ENCODE measurements around the gene PAK6. TPM values are rescaled to one million over a fixed set of nuclear protein-coding genes. Genes with fewer than 3 reads are reported as not detected.

PAK6 gene
- total RNA-seq, 2 donors from 2014 or later: 7.7 to 9.1 TPM

DNA sequence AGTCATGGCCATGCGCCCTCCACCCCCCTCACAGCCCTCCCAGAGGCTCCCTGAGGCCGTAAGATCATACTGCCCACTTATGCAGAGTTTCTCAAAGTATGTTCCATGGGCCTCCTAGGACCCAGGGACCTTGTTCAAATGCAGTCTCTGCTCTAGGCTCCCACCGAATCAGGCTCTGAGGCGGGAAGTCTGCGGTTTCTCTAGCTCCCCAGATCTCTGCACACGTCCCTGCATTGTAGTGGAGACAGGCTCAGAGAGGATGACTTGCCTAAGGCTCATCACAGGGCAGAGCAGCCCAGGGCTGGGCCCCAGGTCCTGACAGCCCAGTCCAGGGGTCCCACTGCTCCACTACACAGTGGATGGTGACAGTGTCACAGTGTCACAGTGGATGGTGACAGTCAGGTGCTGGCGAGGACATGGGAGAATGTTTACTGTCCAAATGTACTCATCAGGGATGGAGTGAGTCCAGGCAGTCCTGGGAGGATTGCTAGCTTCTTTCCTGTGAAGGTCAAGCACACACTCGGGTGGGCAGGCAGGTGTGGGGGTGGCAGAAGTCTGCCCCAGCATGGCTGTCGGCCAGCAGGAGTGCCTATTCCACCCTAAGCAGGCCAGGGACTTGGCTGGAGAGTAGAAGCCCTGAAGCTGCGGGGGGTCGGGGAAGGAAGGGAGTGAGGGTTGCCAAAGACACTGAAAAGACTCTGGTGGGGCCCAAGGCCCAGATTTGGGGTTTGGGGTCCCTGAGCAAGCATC lies 31.6 kb downstream of the PAK6 start:
- Mint-ChIP-seq H3K27ac (no peak overlapping the region), H3K27me3 (ENCODE audit: insufficient read depth) (no peaks in the 10 kb centered on the region), H3K4me3 (no peak overlapping the region), H3K36me3 (ENCODE audit: low read depth) (peaks cover 10% of the 10 kb centered on the region), H3K4me1 (peaks cover 9% of the 10 kb centered on the region), H3K9me3 (no peaks in the 10 kb centered on the region)
- WGBS, 2 experiments (ENCODE audit: insufficient coverage in 1 of 2, insufficient read length in 1 of 2): 87 to 93% methylated on average over 9 to 11 of the region's 11 CpGs
- no peak for DNase-seq
- Histone ChIP-seq H3K27me3 (ENCODE audit: control insufficient read depth, insufficient read depth, low read length, poor library complexity, severe bottlenecking) (no peaks in the 10 kb centered on the region), H3K4me1 (ENCODE audit: control insufficient read depth, insufficient read depth, low read length) (peaks cover 3% of the 10 kb centered on the region), H3K27ac (ENCODE audit: low read depth, low read length) (no peak overlapping the region), H3K36me3 (ENCODE audit: control insufficient read depth, insufficient read depth, low read length) (no peaks in the 10 kb centered on the region), H3K9ac (ENCODE audit: extremely low read depth, low read length, poor library complexity, severe bottlenecking) (no peak overlapping the region), H3K4me3 (ENCODE audit: low read length) (no peak overlapping the region), H3K9me3 (ENCODE audit: control insufficient read depth, low read length) (no peaks in the 10 kb centered on the region)
- TF ChIP-seq, protein P1, sequence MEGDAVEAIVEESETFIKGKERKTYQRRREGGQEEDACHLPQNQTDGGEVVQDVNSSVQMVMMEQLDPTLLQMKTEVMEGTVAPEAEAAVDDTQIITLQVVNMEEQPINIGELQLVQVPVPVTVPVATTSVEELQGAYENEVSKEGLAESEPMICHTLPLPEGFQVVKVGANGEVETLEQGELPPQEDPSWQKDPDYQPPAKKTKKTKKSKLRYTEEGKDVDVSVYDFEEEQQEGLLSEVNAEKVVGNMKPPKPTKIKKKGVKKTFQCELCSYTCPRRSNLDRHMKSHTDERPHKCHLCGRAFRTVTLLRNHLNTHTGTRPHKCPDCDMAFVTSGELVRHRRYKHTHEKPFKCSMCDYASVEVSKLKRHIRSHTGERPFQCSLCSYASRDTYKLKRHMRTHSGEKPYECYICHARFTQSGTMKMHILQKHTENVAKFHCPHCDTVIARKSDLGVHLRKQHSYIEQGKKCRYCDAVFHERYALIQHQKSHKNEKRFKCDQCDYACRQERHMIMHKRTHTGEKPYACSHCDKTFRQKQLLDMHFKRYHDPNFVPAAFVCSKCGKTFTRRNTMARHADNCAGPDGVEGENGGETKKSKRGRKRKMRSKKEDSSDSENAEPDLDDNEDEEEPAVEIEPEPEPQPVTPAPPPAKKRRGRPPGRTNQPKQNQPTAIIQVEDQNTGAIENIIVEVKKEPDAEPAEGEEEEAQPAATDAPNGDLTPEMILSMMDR (conservative IDR thresholded peaks at IDR 0.05): no peak

DNA sequence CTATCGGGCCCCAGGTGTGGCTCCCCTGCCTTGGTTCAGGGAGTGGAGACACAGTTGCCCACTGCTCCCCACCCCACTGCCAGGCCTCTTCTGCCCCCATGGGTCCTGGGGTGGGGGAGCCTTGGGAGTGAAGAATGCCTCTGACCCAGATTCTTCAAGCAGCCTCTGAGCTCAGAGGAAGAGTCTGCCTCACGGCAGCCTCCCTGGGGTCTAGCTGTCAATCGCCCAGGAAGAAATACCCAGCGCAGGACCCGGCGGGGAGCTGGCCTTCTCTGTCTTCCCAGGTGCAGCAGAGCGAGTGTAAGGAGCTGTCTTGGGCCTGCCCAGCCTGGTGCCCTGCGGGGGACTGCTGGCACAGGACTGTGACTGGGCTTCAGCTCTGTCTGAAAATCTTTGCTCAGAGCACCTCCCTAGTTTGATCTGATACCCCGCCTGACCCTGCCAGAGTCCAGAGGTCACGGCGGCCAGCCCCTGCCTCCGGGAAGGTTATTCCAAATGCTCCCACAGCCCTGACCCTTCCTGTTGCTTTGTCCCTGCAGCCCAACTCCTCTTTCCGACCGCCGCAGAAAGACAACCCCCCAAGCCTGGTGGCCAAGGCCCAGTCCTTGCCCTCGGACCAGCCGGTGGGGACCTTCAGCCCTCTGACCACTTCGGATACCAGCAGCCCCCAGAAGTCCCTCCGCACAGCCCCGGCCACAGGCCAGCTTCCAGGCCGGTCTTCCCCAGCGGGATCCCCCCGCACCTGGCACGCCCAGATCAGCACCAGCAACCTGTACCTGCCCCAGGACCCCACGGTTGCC lies 33.0 kb downstream of the PAK6 start:
- DNase-seq: no peak
- H3K4me3 Mint-ChIP-seq: no peak overlapping the region
- no peaks in the 10 kb centered on the region for H3K9me3 ChIP-seq (ENCODE audit: control insufficient read depth, low read length)
- TF ChIP-seq, protein P1 (conservative IDR thresholded peaks at IDR 0.05): no peak
- no peak overlapping the region for H3K4me3 ChIP-seq (ENCODE audit: low read length)
- no peak overlapping the region for H3K27ac ChIP-seq (ENCODE audit: low read depth, low read length)
- no peaks in the 10 kb centered on the region for H3K36me3 ChIP-seq (ENCODE audit: control insufficient read depth, insufficient read depth, low read length)
- H3K27ac Mint-ChIP-seq: no peak overlapping the region
- H3K4me1 Mint-ChIP-seq: peaks cover 9% of the 10 kb centered on the region
- H3K27me3 Mint-ChIP-seq (ENCODE audit: insufficient read depth): no peaks in the 10 kb centered on the region
- peaks cover 10% of the 10 kb centered on the region for H3K36me3 Mint-ChIP-seq (ENCODE audit: low read depth)
- H3K9me3 Mint-ChIP-seq: no peaks in the 10 kb centered on the region
- WGBS, 2 experiments (ENCODE audit: insufficient coverage in 1 of 2, insufficient read length in 1 of 2): 81 to 88% methylated on average over 20 to 25 of the region's 25 CpGs
- H3K9ac ChIP-seq (ENCODE audit: extremely low read depth, low read length, poor library complexity, severe bottlenecking): no peak overlapping the region
- no peaks in the 10 kb centered on the region for H3K27me3 ChIP-seq (ENCODE audit: control insufficient read depth, insufficient read depth, low read length, poor library complexity, severe bottlenecking)
- peaks cover 3% of the 10 kb centered on the region for H3K4me1 ChIP-seq (ENCODE audit: control insufficient read depth, insufficient read depth, low read length)

GRCh38 chr15:40272485-40273056 lies 33.7 kb downstream of the PAK6 start:
- H3K36me3 Mint-ChIP-seq (ENCODE audit: low read depth): peaks cover 10% of the 10 kb centered on the region
- TF ChIP-seq, protein P1 (conservative IDR thresholded peaks at IDR 0.05): peak; percentile 56
- DNase-seq: no peak
- Histone ChIP-seq H3K36me3 (ENCODE audit: control insufficient read depth, insufficient read depth, low read length) (no peaks in the 10 kb centered on the region), H3K27ac (ENCODE audit: low read depth, low read length) (no peak overlapping the region), H3K9me3 (ENCODE audit: control insufficient read depth, low read length) (no peaks in the 10 kb centered on the region), H3K4me3 (ENCODE audit: low read length) (no peak overlapping the region), H3K27me3 (ENCODE audit: control insufficient read depth, insufficient read depth, low read length, poor library complexity, severe bottlenecking) (no peaks in the 10 kb centered on the region), H3K9ac (ENCODE audit: extremely low read depth, low read length, poor library complexity, severe bottlenecking) (no peak overlapping the region), H3K4me1 (ENCODE audit: control insufficient read depth, insufficient read depth, low read length) (peaks cover 3% of the 10 kb centered on the region)
- H3K4me3 Mint-ChIP-seq: no peak overlapping the region
- H3K4me1 Mint-ChIP-seq: peaks cover 7% of the 10 kb centered on the region
- WGBS, 2 experiments (ENCODE audit: insufficient coverage in 1 of 2, insufficient read length in 1 of 2): 87 to 97% methylated on average over 12 to 20 of the region's 20 CpGs
- H3K27ac Mint-ChIP-seq: no peak overlapping the region
- no peaks in the 10 kb centered on the region for H3K9me3 Mint-ChIP-seq
- peaks cover 2% of the 10 kb centered on the region for H3K27me3 Mint-ChIP-seq (ENCODE audit: insufficient read depth)
